ENCODE measurements around the gene ANKS6. TPM values are rescaled to one million over a fixed set of nuclear protein-coding genes. Genes with fewer than 3 reads are reported as not detected.
A peak's percentile ranks its signal among the peaks of the same experiment; 100 is the strongest.

ANKS6 gene
- total and polyA plus RNA-seq, 11 donors: 1.9 to 8.0 (median 3.7) TPM

- Histone ChIP-seq H3K36me3 (no peaks in the 10 kb centered on the region), H3K4me1 (peaks cover 0 to 16% (median 8%) of the 10 kb centered on the region in 12 donors), H3K9me3 (no peaks in the 10 kb centered on the region), H3K27ac (no peak overlapping the region), H3K4me3 (no peak overlapping the region), H3K27me3 (peaks cover 0 to 24% (median 12%) of the 10 kb centered on the region in 9 donors)
- intact Hi-C loops (cut with DNase I): no loop called here
- ATAC-seq: no peak
- WGBS, 4 donors: 76 to 89% (median 82%) methylated on average over 9 of the region's 9 CpGs
- no peak for TF ChIP-seq POLR2A (IDR thresholded peaks at IDR 0.05)
- TF ChIP-seq, protein P1, sequence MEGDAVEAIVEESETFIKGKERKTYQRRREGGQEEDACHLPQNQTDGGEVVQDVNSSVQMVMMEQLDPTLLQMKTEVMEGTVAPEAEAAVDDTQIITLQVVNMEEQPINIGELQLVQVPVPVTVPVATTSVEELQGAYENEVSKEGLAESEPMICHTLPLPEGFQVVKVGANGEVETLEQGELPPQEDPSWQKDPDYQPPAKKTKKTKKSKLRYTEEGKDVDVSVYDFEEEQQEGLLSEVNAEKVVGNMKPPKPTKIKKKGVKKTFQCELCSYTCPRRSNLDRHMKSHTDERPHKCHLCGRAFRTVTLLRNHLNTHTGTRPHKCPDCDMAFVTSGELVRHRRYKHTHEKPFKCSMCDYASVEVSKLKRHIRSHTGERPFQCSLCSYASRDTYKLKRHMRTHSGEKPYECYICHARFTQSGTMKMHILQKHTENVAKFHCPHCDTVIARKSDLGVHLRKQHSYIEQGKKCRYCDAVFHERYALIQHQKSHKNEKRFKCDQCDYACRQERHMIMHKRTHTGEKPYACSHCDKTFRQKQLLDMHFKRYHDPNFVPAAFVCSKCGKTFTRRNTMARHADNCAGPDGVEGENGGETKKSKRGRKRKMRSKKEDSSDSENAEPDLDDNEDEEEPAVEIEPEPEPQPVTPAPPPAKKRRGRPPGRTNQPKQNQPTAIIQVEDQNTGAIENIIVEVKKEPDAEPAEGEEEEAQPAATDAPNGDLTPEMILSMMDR (IDR thresholded peaks at IDR 0.05): no peak
- DNase-seq: no peak
These were observed 13.2 kb upstream of the ANKS6 start for GRCh38 chr9:98809311-98810101.

DNA sequence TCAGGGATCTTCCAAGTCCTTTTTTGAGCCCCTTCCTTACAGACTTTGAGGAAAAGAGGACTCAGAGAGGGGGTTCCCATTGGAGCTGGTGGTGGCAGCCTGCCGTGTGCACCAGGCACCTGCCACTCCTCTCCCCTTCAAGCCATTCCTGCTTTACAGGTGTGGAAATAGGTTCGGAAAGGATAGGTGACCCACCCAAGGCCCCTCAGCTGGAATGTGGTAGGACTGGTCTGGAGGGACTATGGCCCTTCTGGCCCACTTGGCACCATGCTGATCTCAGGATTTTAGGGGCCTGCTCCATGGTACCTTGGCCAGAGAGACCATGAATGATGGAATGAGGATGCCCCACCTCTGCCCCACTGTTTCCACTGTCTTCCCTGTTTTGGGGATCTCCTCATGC, 12.5 kb upstream of the ANKS6 start:
- H3K4me1 ChIP-seq: peaks cover 0 to 16% (median 8%) of the 10 kb centered on the region in 12 donors
- H3K36me3 ChIP-seq: no peaks in the 10 kb centered on the region
- DNase-seq: no peak
- H3K27me3 ChIP-seq: peaks cover 0 to 24% (median 12%) of the 10 kb centered on the region in 9 donors
- no peaks in the 10 kb centered on the region for H3K9me3 ChIP-seq
- whole genome bisulfite sequencing, 4 donors: 86 to 97% (median 91%) methylated on average over 2 of the region's 2 CpGs
- no peak for TF ChIP-seq POLR2A (IDR thresholded peaks at IDR 0.05)
- TF ChIP-seq, protein P1 (IDR thresholded peaks at IDR 0.05): no peak
- H3K4me3 ChIP-seq: no peak overlapping the region
- H3K27ac ChIP-seq: no peak overlapping the region
- no peak for ATAC-seq
- intact Hi-C loops (cut with DNase I): no loop called here

DNA sequence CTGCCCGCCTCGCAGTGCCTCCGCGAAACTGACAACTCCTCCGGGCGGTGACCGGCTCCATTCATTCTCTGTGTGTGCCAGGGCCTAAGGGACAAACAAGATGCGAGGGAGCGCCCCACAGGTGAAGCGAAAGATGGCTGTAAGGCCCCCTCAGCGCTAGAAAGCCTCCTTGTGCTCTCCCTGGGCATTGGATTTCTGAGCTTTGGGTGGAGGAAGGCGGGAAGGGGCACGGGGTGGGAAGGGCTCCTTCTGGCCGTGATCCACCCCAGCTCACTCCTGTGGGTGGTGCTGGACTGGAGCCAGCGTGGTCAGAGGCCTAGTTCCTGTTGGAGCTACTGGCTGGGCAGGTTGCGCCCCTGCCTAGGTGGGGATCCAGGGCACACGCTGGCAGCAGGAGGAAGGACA, 12.1 kb upstream of the ANKS6 start:
- TF ChIP-seq, protein P1 (IDR thresholded peaks at IDR 0.05): no peak
- no peak for TF ChIP-seq POLR2A (IDR thresholded peaks at IDR 0.05)
- Histone ChIP-seq H3K27me3 (peaks cover 0 to 24% (median 12%) of the 10 kb centered on the region in 9 donors), H3K27ac (peak overlapping the region in 1 of 12 donors; percentile 58), H3K36me3 (no peaks in the 10 kb centered on the region), H3K9me3 (no peaks in the 10 kb centered on the region), H3K4me1 (peaks cover 0 to 16% (median 8%) of the 10 kb centered on the region in 12 donors), H3K4me3 (peak overlapping the region in 10 of 12 donors; percentile 42 to 62 (median 52))
- DNase-seq (no peak), ATAC-seq (peak in 1 of 4 donors; percentile 9)
- WGBS, 4 donors: 40 to 52% (median 50%) methylated on average over 9 to 17 of the region's 17 CpGs
- intact Hi-C loops (cut with DNase I): no loop called here

GRCh38 chr9:98807814-98808195, 11.4 kb upstream of the ANKS6 start:
- WGBS, 4 donors: 1 to 4% (median 2%) methylated on average over 7 to 46 of the region's 46 CpGs
- ATAC-seq (no peak), DNase-seq (no peak)
- Histone ChIP-seq H3K36me3 (no peaks in the 10 kb centered on the region), H3K4me3 (peak overlapping the region in 11 of 12 donors; percentile 20 to 62 (median 50)), H3K4me1 (peaks cover 0 to 16% (median 8%) of the 10 kb centered on the region in 12 donors), H3K27ac (peak overlapping the region in 1 of 12 donors; percentile 58), H3K9me3 (no peaks in the 10 kb centered on the region), H3K27me3 (peaks cover 0 to 24% (median 12%) of the 10 kb centered on the region in 9 donors)
- intact Hi-C loops (cut with DNase I): no loop called here
- TF ChIP-seq, protein P1 (IDR thresholded peaks at IDR 0.05): no peak
- TF ChIP-seq POLR2A (IDR thresholded peaks at IDR 0.05): no peak
